Transverse colon (tissue), 4 donors: ENCODE results near the gene SLC6A18. TPM values are rescaled to one million over a fixed set of nuclear protein-coding genes. Genes with fewer than 3 reads are reported as not detected.

Experiments
- DNase-seq: peaks from one replicate; pipeline ENCODE4 v3.0.0-alpha.2; 2019
- H3K27ac ChIP-seq, 4 donors: fragments of 200-600 bp; sonication (generic); 2 replicates each; pipeline ENCODE4 v1.5.1; 2016 to 2018; ENCODE audit warnings: inconsistent platforms in 4 of 4
- H3K27me3 ChIP-seq: fragments of 200-600 bp; sonication (generic); 2 replicates; pipeline ENCODE4 v1.5.1; 2017; ENCODE audit warnings: inconsistent platforms
- H3K36me3 ChIP-seq, 4 donors: fragments of 200-600 bp; sonication (generic); 2 replicates each; pipeline ENCODE4 v1.5.1; 2017 to 2019; ENCODE audit warnings: inconsistent platforms in 4 of 4
- H3K4me1 ChIP-seq, 4 donors: fragments of 200-600 bp; sonication (generic); 2 replicates each; pipeline ENCODE4 v1.5.1; 2017 to 2020; ENCODE audit warnings: inconsistent platforms in 4 of 4
- H3K4me3 ChIP-seq, 4 donors: fragments of 200-600 bp; sonication (generic); 1 replicate in 1 of 4; 2 replicates in 3 of 4; pipeline versions ENCODE4 v1.5.1 to v1.6.1; 2017 to 2019; ENCODE audit warnings: inconsistent platforms in 4 of 4
- H3K9me3 ChIP-seq, 2 donors: fragments of 200-600 bp; sonication (generic); 2 replicates each; pipeline ENCODE4 v1.5.1; 2017 to 2019; ENCODE audit warnings: inconsistent platforms in 2 of 2
- EP300 ChIP-seq: sonication (generic); formaldehyde crosslinking; IDR thresholded peaks from one replicate; pipeline ENCODE4 v1.6.1; 2017; ENCODE audit warnings: antibody characterized with exemption, low read depth
- POLR2A ChIP-seq: fragments of 450-650 bp; IDR thresholded peaks from one replicate; pipeline ENCODE4 v1.6.1; 2016; ENCODE audit warnings: antibody characterized with exemption, mild to moderate bottlenecking, moderate library complexity
- POLR2AphosphoS5 ChIP-seq, 3 donors: sonication (generic); formaldehyde crosslinking; IDR thresholded peaks; one replicate each; pipeline ENCODE4 v1.6.1; 2016; ENCODE audit warnings: antibody characterized with exemption in 3 of 3
- WGBS, 2 donors: methylation state at CpG; one replicate each; pipeline ENCODE4 v1.1.5; 2018; ENCODE audit warnings: low coverage in 1 of 2; 5-methylcytosine and 5-hydroxymethylcytosine counted together
- in situ Hi-C, 4 donors: fragments of 200-750 bp; cut with MboI; loops; one replicate each; pipeline versions ENCODE4 v1.15.0 to v1.15.1; 2017; ENCODE audit warnings: low sequenced_read_pairs in 3 of 4, low pct_ligation_motif_present in 1 of 4, low pct_unique_long_range_greater_than_20kb in 1 of 4
- intact Hi-C: fragments of 100-400 bp; cut with DNase I; formaldehyde crosslinking; loops from one replicate; pipeline ENCODE4 v1.15.1; 2023; ENCODE audit warnings: low total_unique reads
- total RNA-seq, 4 donors: library from RNA; depleted of rRNA; stranded (reverse); fragments of >200 nt; gene quantifications; one replicate each; pipeline ENCODE4 v1.1.0, GENCODE V29; 2016
- TF ChIP-seq, protein P1 (sequence below), 5 experiments: fragments of 200-600 bp in 3 of 5; fragments of 450-650 bp in 2 of 5; sonication (generic) in 3 of 5; IDR thresholded peaks; 1 replicate in 2 of 5; 2 replicates in 3 of 5; pipeline ENCODE4 v1.5.1; 2016 to 2017; ENCODE audit warnings: antibody characterized with exemption in 5 of 5, inconsistent platforms in 3 of 5, mild to moderate bottlenecking in 2 of 5, moderate library complexity in 1 of 5

The SLC6A18 gene
- total RNA-seq, 4 donors from 2014 or later = not detected

DNA sequence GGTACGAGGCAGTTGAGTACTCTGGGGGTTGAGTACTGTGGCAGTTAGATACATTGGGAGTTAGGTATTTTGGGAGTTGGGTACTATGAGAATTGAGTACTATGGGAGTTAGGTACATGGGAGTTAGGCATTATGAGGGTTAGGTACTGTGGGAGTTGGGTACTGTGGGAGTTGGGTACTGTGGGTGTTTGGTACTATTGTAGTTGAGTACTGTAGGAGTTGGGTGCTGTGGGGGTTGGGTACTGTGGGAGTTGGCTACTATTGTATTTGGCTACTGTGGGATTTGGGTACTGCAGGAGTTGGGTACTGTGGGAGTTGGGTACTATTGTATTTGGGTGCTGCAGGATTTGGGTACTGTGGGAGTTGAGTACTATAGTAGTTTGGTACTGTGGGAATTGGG lies 28.6 kb upstream of the SLC6A18 start:
- intact Hi-C loops = no loop called here
- WGBS, 2 donors = 80 to 83% methylated on average over 1 of the region's 1 CpG
- in situ Hi-C loops = loop anchor here in 1 of 4 donors (25.0 kb wide), 1 partner anchor 441 kb away; no protein-coding TSS in a partner anchor
- no peak for DNase-seq
- peaks cover 54% of the 10 kb centered on the region for H3K27me3 ChIP-seq
- TF ChIP-seq POLR2AphosphoS5 (IDR thresholded peaks at IDR 0.05) (no peak), POLR2A (no peak), EP300 (no peak)
- no peak overlapping the region for H3K4me3 ChIP-seq
- H3K9me3 ChIP-seq = no peaks in the 10 kb centered on the region
- no peak overlapping the region for H3K27ac ChIP-seq
- no peaks in the 10 kb centered on the region for H3K36me3 ChIP-seq
- H3K4me1 ChIP-seq = peaks cover 0 to 8% (median 0%) of the 10 kb centered on the region in 4 donors

DNA sequence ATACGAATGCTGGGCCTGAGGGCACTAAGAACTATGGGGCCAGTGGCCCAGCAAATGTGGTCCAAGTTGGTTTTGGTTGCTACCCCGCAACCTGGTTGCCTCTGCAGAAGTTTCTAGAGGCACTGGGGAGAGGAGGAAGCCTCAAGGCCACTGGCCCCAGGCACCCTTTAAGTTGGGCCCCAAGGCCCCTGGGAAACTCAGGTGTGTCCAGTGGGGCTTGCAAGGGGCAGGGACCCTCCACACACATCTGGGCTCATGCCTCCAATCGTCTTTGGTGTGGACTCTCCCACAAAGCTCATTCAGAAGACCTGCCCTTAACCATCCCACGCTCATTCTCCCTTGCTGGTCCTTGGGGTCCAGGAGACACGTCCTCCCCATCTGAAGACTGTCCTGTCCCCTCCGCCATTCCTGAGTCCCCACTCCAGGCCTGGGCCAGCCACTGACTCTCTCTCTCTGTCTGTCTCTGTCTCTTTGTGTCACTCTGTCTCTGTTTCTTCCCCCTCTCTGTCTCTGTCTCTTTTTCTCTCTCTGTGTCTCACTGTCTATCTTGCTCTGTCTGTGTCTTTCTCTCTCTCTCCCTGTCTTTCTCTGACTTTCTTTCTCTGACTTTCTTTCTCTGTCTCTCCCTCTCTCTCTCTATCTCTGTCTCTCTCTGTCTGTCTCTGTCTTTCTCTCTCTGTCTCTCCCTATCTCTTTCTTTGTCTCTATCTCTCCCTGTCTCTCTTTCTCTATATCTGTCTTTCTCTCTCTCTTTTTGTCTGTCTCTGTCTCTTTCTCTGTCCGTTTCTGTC lies 27.1 kb upstream of the SLC6A18 start:
- H3K4me3 ChIP-seq = no peak overlapping the region
- no peaks in the 10 kb centered on the region for H3K36me3 ChIP-seq
- H3K9me3 ChIP-seq = no peaks in the 10 kb centered on the region
- peaks cover 61% of the 10 kb centered on the region for H3K27me3 ChIP-seq
- intact Hi-C loops (no loop called here), in situ Hi-C loops (loop anchor here in 1 of 4 donors (25.0 kb wide), 1 partner anchor 439 kb away; no protein-coding TSS in a partner anchor)
- TF ChIP-seq EP300 (no peak), POLR2A (no peak), POLR2AphosphoS5 (IDR thresholded peaks at IDR 0.05) (no peak)
- TF ChIP-seq, protein P1, sequence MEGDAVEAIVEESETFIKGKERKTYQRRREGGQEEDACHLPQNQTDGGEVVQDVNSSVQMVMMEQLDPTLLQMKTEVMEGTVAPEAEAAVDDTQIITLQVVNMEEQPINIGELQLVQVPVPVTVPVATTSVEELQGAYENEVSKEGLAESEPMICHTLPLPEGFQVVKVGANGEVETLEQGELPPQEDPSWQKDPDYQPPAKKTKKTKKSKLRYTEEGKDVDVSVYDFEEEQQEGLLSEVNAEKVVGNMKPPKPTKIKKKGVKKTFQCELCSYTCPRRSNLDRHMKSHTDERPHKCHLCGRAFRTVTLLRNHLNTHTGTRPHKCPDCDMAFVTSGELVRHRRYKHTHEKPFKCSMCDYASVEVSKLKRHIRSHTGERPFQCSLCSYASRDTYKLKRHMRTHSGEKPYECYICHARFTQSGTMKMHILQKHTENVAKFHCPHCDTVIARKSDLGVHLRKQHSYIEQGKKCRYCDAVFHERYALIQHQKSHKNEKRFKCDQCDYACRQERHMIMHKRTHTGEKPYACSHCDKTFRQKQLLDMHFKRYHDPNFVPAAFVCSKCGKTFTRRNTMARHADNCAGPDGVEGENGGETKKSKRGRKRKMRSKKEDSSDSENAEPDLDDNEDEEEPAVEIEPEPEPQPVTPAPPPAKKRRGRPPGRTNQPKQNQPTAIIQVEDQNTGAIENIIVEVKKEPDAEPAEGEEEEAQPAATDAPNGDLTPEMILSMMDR (IDR thresholded peaks at IDR 0.05) = no peak
- peaks cover 0 to 8% (median 0%) of the 10 kb centered on the region in 4 donors for H3K4me1 ChIP-seq
- no peak overlapping the region for H3K27ac ChIP-seq
- DNase-seq = no peak
- 85 to 91% methylated on average over 4 to 7 of the region's 7 CpGs for WGBS, 2 donors

DNA sequence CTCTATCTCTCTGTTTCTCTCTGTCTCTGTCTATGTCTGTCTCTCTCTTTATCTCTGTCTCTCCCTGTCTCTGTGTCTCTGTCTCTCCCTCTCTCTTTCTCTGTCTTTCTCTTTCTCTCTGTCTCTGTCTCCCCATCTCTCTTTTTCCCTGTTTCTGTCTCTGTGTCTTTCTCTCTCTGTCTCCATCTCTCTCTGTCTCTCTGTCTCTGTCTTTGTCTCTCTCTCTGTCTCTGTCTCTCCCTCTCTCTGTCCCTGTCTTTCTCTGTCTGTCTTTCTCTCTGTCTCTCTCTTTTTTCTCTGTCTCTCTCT lies 25.9 kb upstream of the SLC6A18 start:
- intact Hi-C loops (no loop called here), in situ Hi-C loops (loop anchor here in 1 of 4 donors (25.0 kb wide), 1 partner anchor 438 kb away; no protein-coding TSS in a partner anchor)
- Histone ChIP-seq H3K36me3 (no peaks in the 10 kb centered on the region), H3K4me3 (no peak overlapping the region), H3K9me3 (no peaks in the 10 kb centered on the region), H3K27ac (no peak overlapping the region), H3K27me3 (peaks cover 61% of the 10 kb centered on the region), H3K4me1 (peaks cover 0 to 8% (median 0%) of the 10 kb centered on the region in 4 donors)
- no peak for TF ChIP-seq EP300
- no peak for TF ChIP-seq POLR2A
- TF ChIP-seq, protein P1 (IDR thresholded peaks at IDR 0.05) = no peak
- TF ChIP-seq POLR2AphosphoS5 (IDR thresholded peaks at IDR 0.05) = no peak
- no peak for DNase-seq

DNA sequence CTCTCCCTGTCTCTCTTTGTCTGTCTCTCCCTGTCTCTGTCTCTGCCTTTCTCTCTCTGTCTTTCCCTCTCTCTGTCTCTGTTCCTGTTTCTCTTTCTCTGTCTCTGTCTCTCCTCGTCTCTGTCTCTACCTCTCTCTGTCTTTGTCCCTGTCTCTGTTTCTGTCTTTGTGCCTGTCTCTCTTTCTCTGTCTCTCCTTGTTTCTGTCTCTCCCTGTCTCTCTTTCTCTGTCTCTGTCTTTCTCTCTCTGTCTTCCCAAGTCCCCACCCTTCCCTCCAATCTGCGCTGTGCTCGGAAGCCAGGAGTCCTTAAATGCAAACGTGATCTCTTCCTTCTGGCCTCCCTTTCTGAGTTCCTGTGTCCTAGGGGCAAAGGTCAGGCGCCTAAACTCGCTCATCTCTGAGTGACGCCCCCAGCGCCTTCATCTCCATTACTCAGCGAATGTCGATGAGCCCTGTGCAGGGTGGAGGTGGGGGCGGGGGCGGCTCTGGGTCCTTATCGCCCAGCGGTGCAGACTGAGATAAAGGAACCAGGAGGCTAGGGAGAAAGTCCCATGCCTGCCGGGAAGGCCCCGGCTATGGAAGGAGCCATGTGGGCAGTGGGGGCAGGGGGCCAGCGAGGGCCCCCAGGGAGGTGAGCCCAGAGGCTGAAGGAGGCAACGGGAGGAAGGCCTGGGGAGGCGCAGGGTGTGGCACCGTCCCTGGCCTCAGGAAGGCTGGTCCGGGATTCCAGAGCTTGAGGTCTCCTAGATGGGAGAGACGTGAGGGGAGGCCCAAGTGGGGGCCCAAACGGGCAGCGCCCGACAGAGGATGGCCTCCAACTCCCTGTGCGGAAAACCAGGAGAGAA lies 25.3 kb upstream of the SLC6A18 start:
- DNase-seq = no peak
- Histone ChIP-seq H3K4me1 (peaks cover 0 to 8% (median 2%) of the 10 kb centered on the region in 4 donors), H3K36me3 (no peaks in the 10 kb centered on the region), H3K9me3 (no peaks in the 10 kb centered on the region), H3K27ac (no peak overlapping the region), H3K27me3 (peaks cover 59% of the 10 kb centered on the region), H3K4me3 (no peak overlapping the region)
- 10 to 50% methylated on average over 3 to 26 of the region's 26 CpGs for WGBS, 2 donors
- intact Hi-C loops = no loop called here
- TF ChIP-seq POLR2AphosphoS5 (IDR thresholded peaks at IDR 0.05) (no peak), POLR2A (peak; percentile 22), EP300 (no peak)
- TF ChIP-seq, protein P1 (IDR thresholded peaks at IDR 0.05) = no peak
- in situ Hi-C loops = loop anchor here in 1 of 4 donors (25.0 kb wide), 1 partner anchor 437 kb away; no protein-coding TSS in a partner anchor
